Diencephalon (tissue), 1 donor: ENCODE data around the gene DHX15. TPM values are rescaled to one million over a fixed set of nuclear protein-coding genes. Genes with fewer than 3 reads are reported as not detected.

Experiments used
- small RNA-seq: library from RNA; depleted of rRNA; stranded (forward); fragments of <200 nt; gene quantifications from one replicate; pipeline ENCODE3, GENCODE V24; 2014
- total RNA-seq: library from RNA; depleted of rRNA; stranded (reverse); fragments of >200 nt; gene quantifications from one replicate; pipeline ENCODE4 v1.2.3, GENCODE V29; 2014

The DHX15 gene
- total RNA-seq: 166 TPM

GRCh38 chr4:24584211-24584850 lies at the start of gene DHX15:
TSS of gene DHX15 (minus strand) at chr4:24584554. CDS start at chr4:24584393, 161 bp downstream.

Small RNA genes lying within 50 kb of the gene (small RNA-seq; reads per million reads assigned to genes)
- gene MIR573: not detected
- not detected for gene RN7SL16P

Other genes with a start within 250 kb of the DHX15 start
- 1.4 TPM for gene SOD3, start 211.0 kb upstream of the DHX15 start, total RNA-seq